Stimulated activated CD4-positive, alpha-beta T cell treated with anti-CD3 and anti-CD28 coated beads, Interleukin-15, amount 100 ng/mL, for 48 hours (primary cell): Measurements from ENCODE around the gene TMEM51.

Experiments used
- DNase-seq, 2 donors: peaks; one replicate each; pipeline ENCODE4 v3.0.0-alpha.2; 2020; ENCODE audit warnings: low read depth in 2 of 2

TMEM51 gene

DNA sequence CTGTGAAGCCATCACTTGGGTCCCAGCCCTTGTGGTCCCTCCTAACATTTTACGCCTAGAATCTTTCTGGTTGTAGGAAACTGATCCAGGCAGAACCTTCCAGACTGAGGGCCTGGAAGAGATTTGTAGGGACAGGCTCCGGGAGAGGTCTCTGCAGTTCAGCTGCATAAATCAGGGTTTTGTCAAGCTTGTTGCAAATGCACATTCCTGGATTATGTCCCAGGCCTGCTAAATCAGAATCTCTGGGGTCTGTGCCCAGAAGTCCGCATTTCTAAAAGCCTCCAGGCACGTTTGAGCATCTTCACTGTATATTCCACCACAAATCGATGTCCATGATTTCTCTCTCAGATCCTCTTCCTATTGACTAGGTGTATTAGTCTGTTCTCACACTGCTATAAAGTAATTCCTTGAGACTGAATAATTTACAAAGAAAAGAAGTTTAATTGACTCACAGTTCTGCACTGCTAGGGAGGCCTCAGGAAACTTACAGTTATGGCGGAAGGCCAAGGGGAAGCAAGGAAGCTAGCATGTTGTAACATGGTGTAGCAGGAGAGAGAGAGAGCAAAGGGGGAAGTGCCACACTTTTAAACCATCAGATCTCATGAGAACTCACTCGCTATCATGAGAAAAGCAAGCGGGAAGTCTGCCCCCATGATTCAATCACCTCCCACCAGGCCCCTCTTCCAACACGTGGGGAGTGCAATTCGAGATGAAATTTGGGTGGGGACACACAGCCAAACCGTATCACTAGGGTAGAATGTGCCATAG is 92.2 kb downstream of the TMEM51 start:
- no peak for DNase-seq

DNA sequence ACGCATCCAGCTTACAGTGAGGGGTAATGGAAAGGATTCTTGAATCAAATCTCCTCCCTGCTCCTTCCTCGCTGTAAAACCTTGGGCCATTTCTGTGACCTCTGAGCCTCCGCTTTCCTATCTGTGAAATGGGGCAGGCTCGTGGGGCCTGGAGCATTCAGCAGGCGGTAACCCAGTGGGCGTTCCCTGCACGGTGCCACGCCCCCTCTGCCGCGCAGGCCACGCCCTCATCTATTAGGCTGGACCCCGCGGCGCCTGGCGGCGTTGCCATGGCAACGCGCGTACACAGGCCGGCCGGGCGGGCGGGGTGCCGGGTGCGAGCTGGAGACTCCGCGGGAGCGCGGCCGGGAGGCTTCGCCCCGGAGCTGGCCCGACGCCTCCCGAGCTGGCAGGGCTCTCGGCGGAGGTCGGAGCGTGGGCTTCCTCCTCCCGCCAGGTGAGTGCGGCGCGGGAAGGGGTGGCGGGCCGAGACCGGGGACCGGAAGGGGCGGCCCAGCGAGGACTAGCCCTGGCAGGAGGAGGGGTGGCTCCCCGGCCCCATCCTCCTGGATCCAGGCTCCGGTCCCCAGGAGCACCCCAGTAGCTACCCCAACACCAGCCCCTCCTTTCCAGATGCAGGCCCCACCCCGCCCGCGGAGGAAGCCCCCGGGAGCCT is 93.5 kb downstream of the TMEM51 start, which contains the start of gene FHAD1:
TSS of gene FHAD1 (plus strand) at position 264 of the 655 bp plus-strand sequence. CDS start 4,562 bp downstream, outside the sequence.
- peak in 1 of 2 donors; percentile 16 for DNase-seq

DNA sequence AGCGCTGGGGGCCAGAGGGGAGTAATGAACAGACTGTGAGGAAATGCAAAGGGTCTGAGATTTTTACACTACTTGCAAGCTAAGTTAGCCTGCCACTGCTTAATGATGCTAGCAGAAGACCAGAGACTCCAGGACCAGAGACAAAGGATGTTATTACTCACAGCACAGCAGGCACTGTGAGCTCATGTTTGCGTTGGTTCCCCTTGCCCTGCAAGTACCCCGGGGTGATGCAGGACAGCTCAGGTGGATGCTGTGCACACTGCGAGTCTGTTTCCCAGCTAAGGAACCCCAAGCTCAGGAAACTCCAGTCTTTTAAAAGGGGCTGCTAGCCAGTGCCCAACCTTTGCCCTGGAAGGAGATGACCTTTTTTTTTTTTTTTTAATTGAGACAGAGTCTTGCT is 94.7 kb downstream of the TMEM51 start:
- DNase-seq = no peak

DNA sequence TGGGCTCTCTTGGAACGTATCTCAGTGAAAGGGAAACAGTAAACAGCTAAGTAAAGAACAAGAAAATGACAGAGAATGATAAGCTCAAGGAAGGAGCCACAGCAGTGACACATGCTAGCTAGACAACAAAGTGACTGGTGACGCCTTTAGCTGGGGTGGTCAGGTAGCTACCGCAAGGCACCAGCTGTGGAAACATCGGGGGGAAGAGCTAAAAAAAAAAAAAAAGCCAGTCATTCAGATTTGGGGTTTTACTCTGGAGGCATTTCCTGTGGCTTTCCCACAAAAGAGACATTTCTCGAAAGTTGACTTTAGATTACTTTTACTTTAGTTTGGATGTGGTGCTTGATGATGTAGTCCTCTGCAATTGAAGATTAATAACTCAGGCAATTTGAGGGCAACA is 95.5 kb downstream of the TMEM51 start:
- peak; percentile 56 to 65 for DNase-seq

- no peak for DNase-seq
Observed at GRCh38 chr1:15251857-15252835, 98.6 kb downstream of the TMEM51 start.

DNA sequence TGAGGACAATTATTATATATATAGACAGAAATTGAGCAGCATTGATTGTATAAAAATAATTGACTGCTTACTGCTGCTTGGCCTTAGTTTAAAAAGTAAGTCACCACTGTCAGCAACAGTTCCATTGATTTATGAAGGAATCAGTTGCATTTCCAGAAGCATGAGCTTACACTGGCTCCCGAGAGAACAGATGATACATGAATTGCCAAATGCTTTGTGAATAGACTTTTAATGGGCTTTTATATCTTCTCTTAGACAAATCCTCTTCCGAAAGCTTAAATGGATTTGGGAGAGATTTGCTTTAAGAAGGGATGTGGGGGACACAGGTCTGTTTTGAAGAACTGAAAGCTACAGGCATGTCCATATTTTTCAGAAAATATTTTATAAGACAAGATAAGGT is 101.0 kb downstream of the TMEM51 start:
- DNase-seq = no peak

DNA sequence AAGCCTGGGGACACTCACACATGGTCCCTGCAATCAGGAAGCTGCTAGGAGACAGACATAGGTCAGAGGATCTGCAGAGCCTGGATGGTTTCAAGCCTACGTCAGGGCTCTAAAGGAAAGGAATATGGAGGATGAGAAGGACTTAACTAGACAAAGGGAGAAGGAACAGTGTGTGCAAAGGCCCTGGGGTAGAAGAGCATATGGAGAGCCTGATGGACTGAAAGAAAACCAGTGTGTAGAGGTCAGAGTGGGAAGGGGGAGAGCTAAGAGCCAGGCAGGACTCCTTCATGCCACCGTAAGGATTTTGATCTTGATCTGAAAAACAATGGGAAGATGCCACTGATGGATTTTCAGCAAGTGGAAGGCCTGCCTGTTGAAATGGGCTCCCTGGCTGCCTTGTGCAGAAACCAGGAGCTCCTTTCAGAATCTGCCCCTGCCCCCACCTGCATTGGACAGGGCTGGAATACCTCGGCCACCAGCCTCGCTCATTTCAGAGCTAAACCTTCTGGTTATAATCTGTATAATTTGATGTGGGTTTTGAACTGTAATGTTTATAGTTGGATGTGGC is 102.1 kb downstream of the TMEM51 start:
- DNase-seq = no peak

- DNase-seq = no peak
Observed at GRCh38 chr1:15256584-15256983, 103.0 kb downstream of the TMEM51 start.

DNA sequence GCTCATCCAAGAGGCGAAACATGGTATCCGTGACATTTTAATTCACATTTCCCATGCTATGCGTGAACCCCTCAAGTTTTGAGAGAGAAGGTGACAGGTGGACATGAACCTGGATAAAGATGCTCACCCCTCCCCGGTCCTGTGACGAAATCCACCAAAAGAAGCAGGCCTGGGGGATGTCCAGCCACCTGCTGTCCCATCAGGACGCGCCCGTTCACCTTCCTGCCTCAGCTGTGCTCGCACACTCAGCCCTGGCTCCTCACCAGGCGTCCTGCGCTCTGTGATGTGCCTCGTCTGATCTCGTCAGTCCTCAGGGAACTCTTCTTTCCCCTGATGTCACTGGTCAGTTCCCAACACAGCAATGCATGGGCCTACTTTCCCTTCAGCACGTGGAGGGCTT is 103.8 kb downstream of the TMEM51 start:
- no peak for DNase-seq

- no peak for DNase-seq
Observed at GRCh38 chr1:15258833-15259621, 105.5 kb downstream of the TMEM51 start.

DNA sequence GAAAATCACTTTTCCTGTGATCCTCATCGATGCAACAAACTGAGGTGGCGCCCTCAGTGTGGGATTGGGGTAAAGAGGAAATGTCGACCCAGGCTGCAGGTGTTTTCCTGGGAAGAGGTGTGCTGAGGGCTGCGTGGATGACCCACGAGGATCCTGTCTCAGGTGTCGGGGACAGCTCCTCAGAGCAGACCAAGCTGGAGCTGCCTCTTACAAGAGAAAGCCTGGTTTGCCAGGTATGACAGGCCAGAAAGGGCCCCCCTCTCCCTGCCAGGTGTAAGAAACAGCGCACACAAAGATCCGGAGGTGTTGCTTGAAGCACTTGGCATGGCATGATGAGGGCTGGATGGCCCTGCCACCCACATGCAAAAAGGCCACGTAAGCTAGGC is 106.1 kb downstream of the TMEM51 start:
- no peak for DNase-seq

GRCh38 chr1:15260418-15261154 is 107.0 kb downstream of the TMEM51 start:
- no peak for DNase-seq

GRCh38 chr1:15261155-15262002 is 107.8 kb downstream of the TMEM51 start:
- DNase-seq = no peak

GRCh38 chr1:15262003-15262377 is 108.4 kb downstream of the TMEM51 start:
- DNase-seq = no peak

- no peak for DNase-seq
Observed at GRCh38 chr1:15262706-15263105, 109.2 kb downstream of the TMEM51 start.

GRCh38 chr1:15264769-15265168 is 111.2 kb downstream of the TMEM51 start:
- DNase-seq = no peak
